ENCODE measurements around the gene CEMIP. TPM values are rescaled to one million over a fixed set of nuclear protein-coding genes. Genes with fewer than 3 reads are reported as not detected.
A peak's percentile ranks its signal among the peaks of the same experiment; 100 is the strongest.

The CEMIP gene
- total and polyA plus RNA-seq, 2 experiments from 2014 or later, result 0.27 to 2.1 TPM

DNA sequence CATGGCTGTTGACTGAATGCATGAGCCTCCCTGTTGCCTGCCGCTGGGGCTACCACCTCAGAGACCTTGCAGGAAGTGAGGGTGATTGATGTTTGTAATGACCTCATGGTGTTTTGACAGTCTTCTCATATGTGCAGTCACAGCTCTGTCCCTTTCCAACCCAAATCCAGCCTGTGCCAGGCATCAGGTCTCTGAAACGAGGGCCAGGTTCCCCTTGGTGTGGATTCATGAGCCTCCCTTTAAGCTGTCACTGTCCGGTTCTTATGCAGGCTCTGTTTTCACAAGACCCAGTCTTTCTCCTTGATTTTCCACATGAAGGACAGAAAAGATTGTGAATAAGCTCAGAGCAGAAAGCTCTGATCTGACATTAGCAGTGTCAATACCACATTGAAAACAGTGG is 43.1 kb downstream of the CEMIP start (continued):
- TF ChIP-seq, protein P1, sequence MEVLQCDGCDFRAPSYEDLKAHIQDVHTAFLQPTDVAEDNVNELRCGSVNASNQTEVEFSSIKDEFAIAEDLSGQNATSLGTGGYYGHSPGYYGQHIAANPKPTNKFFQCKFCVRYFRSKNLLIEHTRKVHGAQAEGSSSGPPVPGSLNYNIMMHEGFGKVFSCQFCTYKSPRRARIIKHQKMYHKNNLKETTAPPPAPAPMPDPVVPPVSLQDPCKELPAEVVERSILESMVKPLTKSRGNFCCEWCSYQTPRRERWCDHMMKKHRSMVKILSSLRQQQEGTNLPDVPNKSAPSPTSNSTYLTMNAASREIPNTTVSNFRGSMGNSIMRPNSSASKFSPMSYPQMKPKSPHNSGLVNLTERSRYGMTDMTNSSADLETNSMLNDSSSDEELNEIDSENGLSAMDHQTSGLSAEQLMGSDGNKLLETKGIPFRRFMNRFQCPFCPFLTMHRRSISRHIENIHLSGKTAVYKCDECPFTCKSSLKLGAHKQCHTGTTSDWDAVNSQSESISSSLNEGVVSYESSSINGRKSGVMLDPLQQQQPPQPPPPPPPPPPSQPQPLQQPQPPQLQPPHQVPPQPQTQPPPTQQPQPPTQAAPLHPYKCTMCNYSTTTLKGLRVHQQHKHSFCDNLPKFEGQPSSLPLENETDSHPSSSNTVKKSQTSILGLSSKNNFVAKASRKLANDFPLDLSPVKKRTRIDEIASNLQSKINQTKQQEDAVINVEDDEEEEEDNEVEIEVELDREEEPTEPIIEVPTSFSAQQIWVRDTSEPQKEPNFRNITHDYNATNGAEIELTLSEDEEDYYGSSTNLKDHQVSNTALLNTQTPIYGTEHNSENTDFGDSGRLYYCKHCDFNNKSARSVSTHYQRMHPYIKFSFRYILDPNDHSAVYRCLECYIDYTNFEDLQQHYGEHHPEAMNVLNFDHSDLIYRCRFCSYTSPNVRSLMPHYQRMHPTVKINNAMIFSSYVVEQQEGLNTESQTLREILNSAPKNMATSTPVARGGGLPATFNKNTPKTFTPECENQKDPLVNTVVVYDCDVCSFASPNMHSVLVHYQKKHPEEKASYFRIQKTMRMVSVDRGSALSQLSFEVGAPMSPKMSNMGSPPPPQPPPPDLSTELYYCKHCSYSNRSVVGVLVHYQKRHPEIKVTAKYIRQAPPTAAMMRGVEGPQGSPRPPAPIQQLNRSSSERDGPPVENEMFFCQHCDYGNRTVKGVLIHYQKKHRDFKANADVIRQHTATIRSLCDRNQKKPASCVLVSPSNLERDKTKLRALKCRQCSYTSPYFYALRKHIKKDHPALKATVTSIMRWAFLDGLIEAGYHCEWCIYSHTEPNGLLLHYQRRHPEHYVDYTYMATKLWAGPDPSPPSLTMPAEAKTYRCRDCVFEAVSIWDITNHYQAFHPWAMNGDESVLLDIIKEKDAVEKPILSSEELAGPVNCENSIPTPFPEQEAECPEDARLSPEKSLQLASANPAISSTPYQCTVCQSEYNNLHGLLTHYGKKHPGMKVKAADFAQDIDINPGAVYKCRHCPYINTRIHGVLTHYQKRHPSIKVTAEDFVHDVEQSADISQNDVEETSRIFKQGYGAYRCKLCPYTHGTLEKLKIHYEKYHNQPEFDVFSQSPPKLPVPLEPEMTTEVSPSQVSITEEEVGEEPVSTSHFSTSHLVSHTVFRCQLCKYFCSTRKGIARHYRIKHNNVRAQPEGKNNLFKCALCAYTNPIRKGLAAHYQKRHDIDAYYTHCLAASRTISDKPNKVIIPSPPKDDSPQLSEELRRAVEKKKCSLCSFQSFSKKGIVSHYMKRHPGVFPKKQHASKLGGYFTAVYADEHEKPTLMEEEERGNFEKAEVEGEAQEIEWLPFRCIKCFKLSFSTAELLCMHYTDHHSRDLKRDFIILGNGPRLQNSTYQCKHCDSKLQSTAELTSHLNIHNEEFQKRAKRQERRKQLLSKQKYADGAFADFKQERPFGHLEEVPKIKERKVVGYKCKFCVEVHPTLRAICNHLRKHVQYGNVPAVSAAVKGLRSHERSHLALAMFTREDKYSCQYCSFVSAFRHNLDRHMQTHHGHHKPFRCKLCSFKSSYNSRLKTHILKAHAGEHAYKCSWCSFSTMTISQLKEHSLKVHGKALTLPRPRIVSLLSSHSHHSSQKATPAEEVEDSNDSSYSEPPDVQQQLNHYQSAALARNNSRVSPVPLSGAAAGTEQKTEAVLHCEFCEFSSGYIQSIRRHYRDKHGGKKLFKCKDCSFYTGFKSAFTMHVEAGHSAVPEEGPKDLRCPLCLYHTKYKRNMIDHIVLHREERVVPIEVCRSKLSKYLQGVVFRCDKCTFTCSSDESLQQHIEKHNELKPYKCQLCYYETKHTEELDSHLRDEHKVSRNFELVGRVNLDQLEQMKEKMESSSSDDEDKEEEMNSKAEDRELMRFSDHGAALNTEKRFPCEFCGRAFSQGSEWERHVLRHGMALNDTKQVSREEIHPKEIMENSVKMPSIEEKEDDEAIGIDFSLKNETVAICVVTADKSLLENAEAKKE (CRISPR knock-in tag; IDR thresholded peaks at IDR 0.05), result no peak
- no peak for TF ChIP-seq STAT1 (IDR thresholded peaks at IDR 0.05; ENCODE audit: unreplicated experiment)

DNA sequence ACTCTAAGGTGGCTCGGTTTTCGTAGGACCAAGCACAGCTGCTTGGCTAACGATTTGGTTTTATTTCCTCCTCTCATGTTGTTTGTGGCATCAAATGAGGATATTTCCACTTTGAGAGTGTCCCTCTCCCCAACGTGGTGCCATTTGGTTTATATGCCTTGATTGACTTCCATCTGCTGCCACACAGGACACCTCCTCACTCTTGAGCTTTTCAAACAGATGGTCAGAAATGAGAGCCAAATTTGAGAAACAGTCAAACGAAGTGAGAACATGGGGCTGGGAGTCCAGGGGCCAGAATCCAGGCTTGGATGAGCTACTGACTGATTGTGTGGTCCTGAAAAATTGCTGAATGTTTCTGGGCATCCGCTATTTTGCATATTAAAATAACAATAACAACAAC is 43.5 kb downstream of the CEMIP start:
- H3K4me1 ChIP-seq (ENCODE audit: insufficient read depth), result peaks cover 19% of the 10 kb centered on the region
- no peak for DNase-seq (ENCODE audit: low spot score)
- Mint-ChIP-seq H3K4me1 (peaks cover 10% of the 10 kb centered on the region), H3K4me3 (no peak overlapping the region), H3K36me3 (ENCODE audit: low read depth) (no peaks in the 10 kb centered on the region; the same call in 2 of the 3 replicates), H3K27me3 (ENCODE audit: insufficient read depth, low read depth, poor library complexity) (peaks cover 9% of the 10 kb centered on the region), H3K9me3 (no peaks in the 10 kb centered on the region), H3K27ac (no peak overlapping the region)
- H2AFZ ChIP-seq, result no peak overlapping the region
- 0 out of 2 replicates have a peak overlapping the region, but pooled peaks have one; percentile 37 for H3K4me2 ChIP-seq
- no peak for ATAC-seq
- peaks cover 38% of the 10 kb centered on the region for H3K9me2 ChIP-seq (ENCODE audit: insufficient read depth)
- no peaks in the 10 kb centered on the region for H3K79me2 ChIP-seq (replicated peaks; ENCODE audit: insufficient read depth)
- TF ChIP-seq EZH2 (IDR thresholded peaks at IDR 0.05; ENCODE audit: low read depth, unreplicated experiment), result no peak
- no peak for TF ChIP-seq EZH2phosphoT487 (IDR thresholded peaks at IDR 0.05; ENCODE audit: unreplicated experiment)
- TF ChIP-seq STAT1 (IDR thresholded peaks at IDR 0.05; ENCODE audit: unreplicated experiment), result no peak
- TF ChIP-seq, protein P2, sequence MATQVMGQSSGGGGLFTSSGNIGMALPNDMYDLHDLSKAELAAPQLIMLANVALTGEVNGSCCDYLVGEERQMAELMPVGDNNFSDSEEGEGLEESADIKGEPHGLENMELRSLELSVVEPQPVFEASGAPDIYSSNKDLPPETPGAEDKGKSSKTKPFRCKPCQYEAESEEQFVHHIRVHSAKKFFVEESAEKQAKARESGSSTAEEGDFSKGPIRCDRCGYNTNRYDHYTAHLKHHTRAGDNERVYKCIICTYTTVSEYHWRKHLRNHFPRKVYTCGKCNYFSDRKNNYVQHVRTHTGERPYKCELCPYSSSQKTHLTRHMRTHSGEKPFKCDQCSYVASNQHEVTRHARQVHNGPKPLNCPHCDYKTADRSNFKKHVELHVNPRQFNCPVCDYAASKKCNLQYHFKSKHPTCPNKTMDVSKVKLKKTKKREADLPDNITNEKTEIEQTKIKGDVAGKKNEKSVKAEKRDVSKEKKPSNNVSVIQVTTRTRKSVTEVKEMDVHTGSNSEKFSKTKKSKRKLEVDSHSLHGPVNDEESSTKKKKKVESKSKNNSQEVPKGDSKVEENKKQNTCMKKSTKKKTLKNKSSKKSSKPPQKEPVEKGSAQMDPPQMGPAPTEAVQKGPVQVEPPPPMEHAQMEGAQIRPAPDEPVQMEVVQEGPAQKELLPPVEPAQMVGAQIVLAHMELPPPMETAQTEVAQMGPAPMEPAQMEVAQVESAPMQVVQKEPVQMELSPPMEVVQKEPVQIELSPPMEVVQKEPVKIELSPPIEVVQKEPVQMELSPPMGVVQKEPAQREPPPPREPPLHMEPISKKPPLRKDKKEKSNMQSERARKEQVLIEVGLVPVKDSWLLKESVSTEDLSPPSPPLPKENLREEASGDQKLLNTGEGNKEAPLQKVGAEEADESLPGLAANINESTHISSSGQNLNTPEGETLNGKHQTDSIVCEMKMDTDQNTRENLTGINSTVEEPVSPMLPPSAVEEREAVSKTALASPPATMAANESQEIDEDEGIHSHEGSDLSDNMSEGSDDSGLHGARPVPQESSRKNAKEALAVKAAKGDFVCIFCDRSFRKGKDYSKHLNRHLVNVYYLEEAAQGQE (IDR thresholded peaks at IDR 0.05; ENCODE audit: unreplicated experiment), result no peak
- no peak for TF ChIP-seq CREB1 (CRISPR knock-in tag; IDR thresholded peaks at IDR 0.05; ENCODE audit: low read depth)
- no peak for TF ChIP-seq ZNF331 (CRISPR knock-in tag; IDR thresholded peaks at IDR 0.05; ENCODE audit: low read depth)
- H3F3A ChIP-seq (replicated peaks; ENCODE audit: low read depth), result no peaks in the 10 kb centered on the region
- no peaks in the 10 kb centered on the region for H3K27me3 ChIP-seq (ENCODE audit: insufficient read depth)
- no peaks in the 10 kb centered on the region for H4K20me1 ChIP-seq (replicated peaks; ENCODE audit: insufficient read depth)
- H3K4me3 ChIP-seq, result no peak overlapping the region
- no peaks in the 10 kb centered on the region for H3K36me3 ChIP-seq (ENCODE audit: insufficient read depth)
- no peak overlapping the region for H3K27ac ChIP-seq (ENCODE audit: low read depth)
